Esophagus muscularis mucosa (tissue), 3 donors: ENCODE data around the gene TAS2R16.

ENCODE experiments used
- EP300 ChIP-seq: sonication (generic); formaldehyde crosslinking; IDR thresholded peaks from one replicate; pipeline ENCODE4 v1.6.1; 2017; ENCODE audit warnings: antibody characterized with exemption
- POLR2AphosphoS5 ChIP-seq, 2 donors: sonication (generic); formaldehyde crosslinking; IDR thresholded peaks; one replicate each; pipeline ENCODE4 v1.6.1; 2017; ENCODE audit warnings: antibody characterized with exemption in 2 of 2

DNA sequence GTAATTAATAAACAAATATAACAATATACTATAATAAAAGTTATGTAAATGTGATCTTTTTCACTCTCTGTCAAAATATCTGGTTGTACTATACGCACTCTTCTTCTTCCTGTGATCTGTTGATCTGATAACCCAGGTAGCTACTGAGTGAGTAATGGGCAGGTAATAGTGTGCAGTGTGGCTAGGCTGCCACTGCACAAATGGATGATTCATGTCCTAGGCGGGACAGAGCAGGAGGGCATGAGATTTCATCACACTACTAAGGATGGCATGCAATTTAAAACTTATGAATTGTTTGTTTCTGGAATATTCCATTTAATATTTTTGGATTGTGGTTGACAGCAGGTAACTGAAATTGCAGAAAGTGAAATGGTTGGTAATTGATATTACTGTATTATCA lies 44.5 kb downstream of the TAS2R16 start:
- TF ChIP-seq POLR2AphosphoS5 (IDR thresholded peaks at IDR 0.05): no peak
- no peak for TF ChIP-seq EP300
